Adrenal gland (tissue), 12 donors: ENCODE data around the gene RNU11. TPM values are rescaled to one million over a fixed set of nuclear protein-coding genes. Genes with fewer than 3 reads are reported as not detected.
"Not testable (repeated sequence)": the region's sequence is repeated elsewhere in the genome, so short reads cannot be mapped to it uniquely, and the experiment has no call there.

Experiments
- DNase-seq, 7 donors: peaks; one replicate each; pipeline ENCODE4 v3.0.0-alpha.2; 2019 to 2020
- H3K27ac ChIP-seq, 5 donors: fragments of 200-600 bp; sonication (generic) in 4 of 5; 1 replicate in 3 of 5; 2 replicates in 2 of 5; pipeline versions ENCODE4 v1.5.1 to v1.8.0; 2016 to 2020; ENCODE audit warnings: mild to moderate bottlenecking in 1 of 5
- H3K27me3 ChIP-seq: fragments of 200-600 bp; 2 replicates; pipeline ENCODE4 v1.8.0; 2021
- H3K36me3 ChIP-seq, 2 donors: fragments of 200-600 bp; replicated peaks in 1 of 2; 1 replicate in 1 of 2; 2 replicates in 1 of 2; pipeline versions ENCODE4 v1.5.1 to v1.8.0; 2018 to 2022
- H3K4me1 ChIP-seq, 2 donors: fragments of 200-600 bp; replicated peaks in 1 of 2; 1 replicate in 1 of 2; 2 replicates in 1 of 2; pipeline versions ENCODE4 v1.5.1 to v1.8.0; 2018 to 2021
- H3K4me3 ChIP-seq, 4 donors: fragments of 200-600 bp; sonication (generic) in 3 of 4; one replicate each; pipeline ENCODE4 v1.5.1; 2016 to 2018
- H3K9me3 ChIP-seq, 3 donors: fragments of 200-600 bp; sonication (generic) in 1 of 3; replicated peaks in 1 of 3; 1 replicate in 2 of 3; 2 replicates in 1 of 3; pipeline versions ENCODE4 v1.5.1 to v1.8.0; 2016 to 2021
- POLR2A ChIP-seq, 2 donors: fragments of 450-650 bp; IDR thresholded peaks; one replicate each; pipeline ENCODE4 v1.6.1; 2017; ENCODE audit warnings: antibody characterized with exemption in 2 of 2, mild to moderate bottlenecking in 2 of 2, moderate library complexity in 1 of 2
- WGBS, 4 donors: extraction: QIAGEN DNeasy Blood & Tissue Kit in 2 of 4; methylation state at CpG; one replicate each; pipeline versions ENCODE4 v1.1.5 to v1.1.7; 2013 to 2017; 5-methylcytosine and 5-hydroxymethylcytosine counted together
- intact Hi-C, 2 donors: fragments of 100-400 bp; cut with DNase I; formaldehyde crosslinking; loops; one replicate each; pipeline versions ENCODE4 v1.14.1 to v1.15.0; 2022 to 2023
- polyA plus RNA-seq, 3 donors: library from polyadenylated mRNA; stranded (reverse); fragments of 200-250 nt in 2 of 3; fragments of 350-450 nt in 1 of 3; fragmentation: Illumina TruSeq in 1 of 3; extraction: RNeasy Lipid Tissue Mini Kit (QIAGEN cat#74804) in 1 of 3; gene quantifications; one replicate each; pipeline ENCODE4 v1.2.3, GENCODE V29; 2013 to 2014
- small RNA-seq, 2 donors: library from RNA; depleted of rRNA; stranded (forward); fragments of <200 nt; gene quantifications; one replicate each; pipeline ENCODE3, GENCODE V24; 2016
- total RNA-seq, 9 donors: library from RNA; depleted of rRNA in 4 of 9; stranded (reverse); fragments of >200 nt in 4 of 9; fragments of 120-200 nt in 1 of 9; fragmentation: NEBNext Ultra II Directional in 1 of 9; extraction: Animal tissue kit (Norgen Biotek cat#: 25700) in 1 of 9; gene quantifications; one replicate each; pipeline versions ENCODE4 v1.1.0 to v1.2.4, GENCODE V29; 2013 to 2023
- TF ChIP-seq, protein P1 (sequence below), 6 experiments: fragments of 450-650 bp in 4 of 6; fragments of 200-600 bp in 2 of 6; sonication (generic) in 1 of 6; IDR thresholded peaks; 1 replicate in 5 of 6; 2 replicates in 1 of 6; pipeline versions ENCODE4 v1.5.1 to v1.8.0; 2016 to 2021; ENCODE audit warnings: antibody characterized with exemption in 6 of 6, mild to moderate bottlenecking in 2 of 6, moderate library complexity in 1 of 6
- donor health status: healthy with polysubstance abuse.
- donor health status: Bipolar disorder and iron deficiency.
- donor health status: DM: yes; HTN: yes; CAD: no.
- donor health status: DM: no; HTN: no; CAD: no.
- donor health status: DM: no; HTN: no; CAD: no.
- donor health status: DM: yes; HTN: yes; CAD: no.

RNU11 gene
- total and polyA plus RNA-seq, 12 donors: not detected

DNA sequence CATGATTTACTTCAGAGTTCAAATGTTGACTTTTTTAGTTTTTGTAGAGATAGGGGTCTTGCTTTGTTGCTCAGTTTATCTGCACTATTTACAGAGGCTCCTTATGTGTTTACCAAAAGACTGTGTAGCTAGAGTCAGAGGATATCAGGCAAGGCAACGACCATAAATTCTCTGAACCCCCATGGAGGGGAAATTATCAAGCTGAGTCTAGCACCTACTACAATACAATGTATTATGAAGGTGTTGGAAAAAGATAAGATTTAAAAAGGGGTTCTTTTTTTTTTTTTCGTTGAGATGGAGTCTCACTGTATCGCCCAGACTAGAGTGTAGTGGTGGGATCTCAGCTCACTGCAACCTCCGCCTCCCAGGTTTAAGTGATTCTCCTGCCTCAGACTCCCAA is 36.5 kb downstream of the RNU11 start:
- Histone ChIP-seq H3K4me3 (no peak overlapping the region), H3K4me1 (no peaks in the 10 kb centered on the region), H3K9me3 (no peaks in the 10 kb centered on the region), H3K27ac (no peak overlapping the region), H3K27me3 (no peaks in the 10 kb centered on the region), H3K36me3 (peaks cover 0 to 9% of the 10 kb centered on the region in 2 donors)
- no peak for DNase-seq
- WGBS, 4 donors: 90 to 96% (median 93%) methylated on average over 4 of the region's 4 CpGs
- intact Hi-C loops: no loop called here
- TF ChIP-seq, protein P1, sequence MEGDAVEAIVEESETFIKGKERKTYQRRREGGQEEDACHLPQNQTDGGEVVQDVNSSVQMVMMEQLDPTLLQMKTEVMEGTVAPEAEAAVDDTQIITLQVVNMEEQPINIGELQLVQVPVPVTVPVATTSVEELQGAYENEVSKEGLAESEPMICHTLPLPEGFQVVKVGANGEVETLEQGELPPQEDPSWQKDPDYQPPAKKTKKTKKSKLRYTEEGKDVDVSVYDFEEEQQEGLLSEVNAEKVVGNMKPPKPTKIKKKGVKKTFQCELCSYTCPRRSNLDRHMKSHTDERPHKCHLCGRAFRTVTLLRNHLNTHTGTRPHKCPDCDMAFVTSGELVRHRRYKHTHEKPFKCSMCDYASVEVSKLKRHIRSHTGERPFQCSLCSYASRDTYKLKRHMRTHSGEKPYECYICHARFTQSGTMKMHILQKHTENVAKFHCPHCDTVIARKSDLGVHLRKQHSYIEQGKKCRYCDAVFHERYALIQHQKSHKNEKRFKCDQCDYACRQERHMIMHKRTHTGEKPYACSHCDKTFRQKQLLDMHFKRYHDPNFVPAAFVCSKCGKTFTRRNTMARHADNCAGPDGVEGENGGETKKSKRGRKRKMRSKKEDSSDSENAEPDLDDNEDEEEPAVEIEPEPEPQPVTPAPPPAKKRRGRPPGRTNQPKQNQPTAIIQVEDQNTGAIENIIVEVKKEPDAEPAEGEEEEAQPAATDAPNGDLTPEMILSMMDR (IDR thresholded peaks at IDR 0.05): no peak
- no peak for TF ChIP-seq POLR2A (IDR thresholded peaks at IDR 0.05)

DNA sequence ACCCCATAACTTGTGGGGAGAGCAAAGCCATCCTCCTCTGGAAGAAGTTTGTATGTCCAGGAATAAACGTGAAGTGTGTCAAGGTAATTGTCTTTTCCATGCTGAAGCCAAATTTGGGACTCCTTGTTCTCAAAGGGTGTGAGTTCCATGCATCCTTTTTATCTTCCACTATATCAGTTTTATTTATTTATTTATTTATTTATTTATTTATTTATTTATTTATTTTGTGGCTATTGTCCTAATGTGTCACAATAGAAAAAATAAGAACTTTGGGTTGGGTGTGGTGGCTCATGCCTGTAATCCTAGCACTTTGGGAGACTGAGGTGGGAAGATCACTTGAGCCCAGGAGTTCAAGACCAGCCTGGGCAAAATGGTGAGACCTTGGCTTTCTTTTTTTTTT is 43.2 kb downstream of the RNU11 start:
- H3K27me3 ChIP-seq, DNase-seq, H3K27ac ChIP-seq, intact Hi-C loops, H3K4me3 ChIP-seq, H3K4me1 ChIP-seq, H3K9me3 ChIP-seq: not testable (repeated sequence)
- H3K36me3 ChIP-seq: peaks cover 0 to 30% of the 10 kb centered on the region in 2 donors
- WGBS, 4 donors: 80 to 97% (median 88%) methylated on average over 1 of the region's 1 CpG

Small RNA genes within 50 kb of the gene (small RNA-seq; reads per million reads assigned to genes)
- gene RF00422: 0 reads per million in 2 donors
- 0 reads per million in 2 donors for gene RNU11

Other genes with a start within 250 kb of the RNU11 start
- 10 to 100 TPM; 12.6 to 24.4 (median 16.9) TPM for gene RCC1, start 142.6 kb upstream of the RNU11 start, total RNA-seq
- 10 to 100 TPM; 13.0 to 18.8 (median 17.6) TPM for gene RCC1, start 142.6 kb upstream of the RNU11 start, polyA plus RNA-seq
- gene TRNAU1AP, start 95.5 kb upstream of the RNU11 start, total RNA-seq: 10 to 100 TPM in 8 of 9 donors, 1 to 10 TPM in 1; 9.5 to 26.0 (median 18.8) TPM
- gene TRNAU1AP, start 95.5 kb upstream of the RNU11 start, polyA plus RNA-seq: 10 to 100 TPM; 18.5 to 29.0 (median 22.9) TPM
- gene RAB42, start 56.3 kb upstream of the RNU11 start, total RNA-seq: 1 to 10 TPM in 8 of 9 donors, under 1 TPM in 1; 0.94 to 7.2 (median 3.9) TPM
- 1 to 10 TPM in 2 of 3 donors, under 1 TPM in 1; 0.46 to 7.1 (median 1.0) TPM for gene RAB42, start 56.3 kb upstream of the RNU11 start, polyA plus RNA-seq
- gene TAF12, start 5.5 kb upstream of the RNU11 start, total RNA-seq: 10 to 100 TPM; 12.2 to 26.8 (median 19.2) TPM
- 10 to 100 TPM; 24.8 to 35.0 (median 28.2) TPM for gene TAF12, start 5.5 kb upstream of the RNU11 start, polyA plus RNA-seq
- gene GMEB1, start 20.2 kb downstream of the RNU11 start, total RNA-seq: 10 to 100 TPM in 4 of 9 donors, 1 to 10 TPM in 5; 6.3 to 27.0 (median 10.0) TPM
- gene GMEB1, start 20.2 kb downstream of the RNU11 start, polyA plus RNA-seq: 1 to 10 TPM; 3.6 to 9.0 (median 4.0) TPM
- 10 to 100 TPM; 45.3 to 95.0 (median 69.1) TPM for gene YTHDF2, start 88.3 kb downstream of the RNU11 start, total RNA-seq
- gene YTHDF2, start 88.3 kb downstream of the RNU11 start, polyA plus RNA-seq: 10 to 100 TPM; 41.0 to 75.6 (median 54.6) TPM
- gene OPRD1, start 163.6 kb downstream of the RNU11 start, total RNA-seq: 1 to 10 TPM in 1 of 9 donors, under 1 TPM in 4, not detected in 4; 0.06 to 1.8 (median 0.44) TPM
- gene OPRD1, start 163.6 kb downstream of the RNU11 start, polyA plus RNA-seq: under 1 TPM; 0.17 to 0.56 (median 0.26) TPM